Astrocyte of the cerebellum (primary cell): ENCODE measurements around the gene FARS2.
"Not testable (repeated sequence)": the region's sequence is repeated elsewhere in the genome, so short reads cannot be mapped to it uniquely, and the experiment has no call there.

Source experiments
- DNase-seq: peaks from one replicate; pipeline ENCODE4 v3.0.0-alpha.2; 2011; ENCODE audit warnings: low read depth
- H3K4me3 ChIP-seq: 2 replicates; pipeline ENCODE4 v1.5.1; 2011; ENCODE audit warnings: mild to moderate bottlenecking, low read depth, low read length, moderate library complexity
- in situ Hi-C: cut with HindIII; loops from 2 replicates; pipeline ENCODE4 v1.10.0; 2017; ENCODE audit warnings: low sequenced_read_pairs
- TF ChIP-seq, protein P1 (sequence below): IDR thresholded peaks from 2 replicates; pipeline ENCODE4 v1.5.1; 2012; ENCODE audit warnings: low read length, low read depth, moderate library complexity, mild to moderate bottlenecking; ENCODE audit errors: missing control alignments

Gene FARS2

DNA sequence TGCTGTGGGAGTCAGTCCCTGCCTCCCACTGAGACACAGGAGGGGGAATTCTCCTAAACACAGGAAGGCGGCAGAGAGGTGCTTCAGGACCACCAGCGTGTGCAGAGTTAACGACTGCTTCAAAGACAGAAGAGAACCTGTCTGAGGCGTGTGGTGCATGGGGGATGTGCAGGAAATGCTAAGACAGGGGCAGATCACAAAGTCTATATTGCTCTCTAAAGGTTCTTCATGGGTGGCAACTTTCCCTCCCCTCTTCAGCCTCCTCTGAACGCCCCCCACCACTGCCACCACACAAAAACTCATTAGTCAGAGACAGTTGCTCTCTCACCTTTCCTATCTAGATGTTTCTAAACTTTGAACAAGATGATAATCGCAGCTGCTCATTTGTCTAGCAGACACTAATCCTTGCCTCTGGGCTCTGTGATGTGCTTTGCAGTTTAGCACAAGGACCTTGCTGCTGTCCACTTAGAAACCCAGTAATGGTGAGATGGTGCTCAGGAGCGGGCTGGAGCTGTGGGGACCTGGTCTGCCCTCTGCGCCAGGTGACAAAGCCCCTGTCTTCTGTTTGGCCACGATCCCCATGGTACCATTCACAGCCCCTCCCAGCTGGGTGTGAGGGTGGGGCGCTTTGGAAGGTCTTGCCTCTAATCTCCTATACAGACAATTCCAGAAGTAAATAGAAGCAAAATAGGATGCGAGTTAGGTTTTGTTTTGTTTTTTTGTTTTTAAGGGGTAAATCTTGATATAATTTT lies 525.8 kb downstream of the FARS2 start:
- no peak for DNase-seq
- in situ Hi-C loops, result no loop called here
- TF ChIP-seq, protein P1, sequence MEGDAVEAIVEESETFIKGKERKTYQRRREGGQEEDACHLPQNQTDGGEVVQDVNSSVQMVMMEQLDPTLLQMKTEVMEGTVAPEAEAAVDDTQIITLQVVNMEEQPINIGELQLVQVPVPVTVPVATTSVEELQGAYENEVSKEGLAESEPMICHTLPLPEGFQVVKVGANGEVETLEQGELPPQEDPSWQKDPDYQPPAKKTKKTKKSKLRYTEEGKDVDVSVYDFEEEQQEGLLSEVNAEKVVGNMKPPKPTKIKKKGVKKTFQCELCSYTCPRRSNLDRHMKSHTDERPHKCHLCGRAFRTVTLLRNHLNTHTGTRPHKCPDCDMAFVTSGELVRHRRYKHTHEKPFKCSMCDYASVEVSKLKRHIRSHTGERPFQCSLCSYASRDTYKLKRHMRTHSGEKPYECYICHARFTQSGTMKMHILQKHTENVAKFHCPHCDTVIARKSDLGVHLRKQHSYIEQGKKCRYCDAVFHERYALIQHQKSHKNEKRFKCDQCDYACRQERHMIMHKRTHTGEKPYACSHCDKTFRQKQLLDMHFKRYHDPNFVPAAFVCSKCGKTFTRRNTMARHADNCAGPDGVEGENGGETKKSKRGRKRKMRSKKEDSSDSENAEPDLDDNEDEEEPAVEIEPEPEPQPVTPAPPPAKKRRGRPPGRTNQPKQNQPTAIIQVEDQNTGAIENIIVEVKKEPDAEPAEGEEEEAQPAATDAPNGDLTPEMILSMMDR, result no peak
- H3K4me3 ChIP-seq, result no peak overlapping the region

DNA sequence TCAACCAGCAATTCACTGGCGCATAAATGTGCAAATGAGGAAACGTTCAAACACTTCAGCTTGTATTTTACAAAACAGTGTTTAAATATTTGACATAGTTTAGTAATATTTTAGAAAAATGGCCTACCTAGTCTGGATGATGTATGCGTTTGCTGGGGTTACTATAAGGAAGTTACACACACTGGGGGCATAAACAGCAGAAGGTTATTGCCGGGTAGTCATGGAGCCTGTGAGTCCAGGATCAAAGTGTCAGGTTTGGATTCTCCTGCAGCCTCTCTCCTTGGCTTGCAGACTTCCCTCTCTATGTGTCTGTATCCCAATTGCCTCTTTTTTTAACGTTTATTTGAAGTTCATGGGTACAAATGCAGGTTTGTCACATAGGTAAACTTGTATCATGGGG lies 528.1 kb downstream of the FARS2 start:
- in situ Hi-C loops, H3K4me3 ChIP-seq, DNase-seq: not testable (repeated sequence)

GRCh38 chr6:5796555-5796954 lies 535.2 kb downstream of the FARS2 start:
- DNase-seq, in situ Hi-C loops, H3K4me3 ChIP-seq: not testable (repeated sequence)

DNA sequence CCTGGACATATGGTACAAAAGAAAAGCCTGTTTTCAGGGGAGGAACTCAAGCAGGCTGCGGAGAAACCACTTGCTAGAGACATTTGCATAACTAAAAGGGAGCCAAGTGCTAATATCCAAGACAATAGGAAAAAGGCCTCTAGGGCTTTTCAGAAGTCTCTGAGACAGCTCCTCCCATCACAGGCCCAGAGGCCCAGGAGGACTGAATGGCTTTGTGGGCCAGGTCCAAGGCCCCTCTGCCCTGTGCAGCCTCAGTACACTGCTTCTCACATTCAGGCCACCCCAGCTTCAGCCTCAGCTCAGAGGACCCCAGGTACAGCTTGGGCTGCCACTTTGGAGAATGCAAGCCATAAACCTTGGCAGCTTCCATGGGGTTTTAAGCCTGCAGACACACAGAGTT lies 545.1 kb downstream of the FARS2 start:
- in situ Hi-C loops, H3K4me3 ChIP-seq, DNase-seq: not testable (repeated sequence)

DNA sequence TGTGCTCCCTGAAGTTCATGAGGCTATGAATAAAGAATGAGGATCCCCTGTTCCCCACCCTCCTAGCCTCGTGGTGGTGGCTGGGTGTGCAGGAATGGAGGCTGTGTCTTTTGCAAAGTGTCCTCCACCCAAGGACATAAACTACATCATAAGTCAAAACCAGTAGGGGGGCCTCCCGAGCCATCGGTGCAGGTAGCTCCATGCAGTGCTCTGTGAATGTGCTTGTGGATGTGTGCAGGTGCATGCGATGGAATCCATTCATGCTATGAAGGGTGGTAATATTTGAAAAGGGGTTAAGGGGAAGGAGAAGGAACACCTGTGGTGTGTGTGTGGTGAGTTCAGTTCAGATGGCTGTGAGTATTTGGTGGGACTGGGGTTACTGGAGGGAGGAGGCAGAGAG lies 548.1 kb downstream of the FARS2 start:
- no peak for DNase-seq
- in situ Hi-C loops, result no loop called here
- TF ChIP-seq, protein P1, result no peak
- no peak overlapping the region for H3K4me3 ChIP-seq

DNA sequence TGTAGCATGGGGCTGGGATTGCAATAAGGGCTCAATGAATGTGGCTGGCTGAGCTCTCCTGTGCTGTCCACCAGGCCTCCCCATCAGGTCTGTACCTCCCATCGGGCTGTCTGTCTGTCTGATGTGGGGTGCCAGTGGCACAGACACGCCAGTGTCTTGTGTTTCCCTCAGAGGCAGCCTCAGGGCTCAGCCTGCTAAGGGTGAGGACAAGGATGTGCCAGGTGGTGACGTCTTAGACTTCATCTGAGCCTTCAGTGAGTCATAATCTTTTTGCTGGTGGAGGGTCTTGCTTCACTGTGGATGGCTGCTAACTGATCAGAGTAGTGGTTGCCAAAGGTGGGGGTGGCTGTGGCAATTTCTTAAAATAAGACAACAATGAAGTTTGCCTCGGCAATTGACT lies 550.7 kb downstream of the FARS2 start:
- in situ Hi-C loops, result no loop called here
- DNase-seq, result no peak
- H3K4me3 ChIP-seq, result no peak overlapping the region
- TF ChIP-seq, protein P1, result no peak

- no peak overlapping the region for H3K4me3 ChIP-seq
- TF ChIP-seq, protein P1, result no peak
- in situ Hi-C loops, result no loop called here
- DNase-seq, result no peak
Observed at GRCh38 chr6:5813625-5814027, 552.3 kb downstream of the FARS2 start.

- TF ChIP-seq, protein P1, result no peak
- in situ Hi-C loops, result no loop called here
- DNase-seq, result no peak
- H3K4me3 ChIP-seq, result no peak overlapping the region
Observed at GRCh38 chr6:5814116-5814515, 552.8 kb downstream of the FARS2 start.
